HCT116 (cell line): ENCODE measurements around the gene C1orf146. TPM values are rescaled to one million over a fixed set of nuclear protein-coding genes. Genes with fewer than 3 reads are reported as not detected.

Experiments used
- ATAC-seq: fragments of 200-7000 bp; cut with Tn5 transposase; 2 replicates; pipeline ENCODE4 v1.9.1; 2020; ENCODE audit warnings: mild to moderate bottlenecking, moderate library complexity
- BruUV-seq: library from RNA; stranded (reverse); fragments of 400-500 nt; replicated peaks from 2 replicates; lab custom pipeline; 2021; lab: Mats Ljungman, UMichigan
- CTCF ChIA-PET: fragments of 300-600 bp; sonication (Branson Sonifier 250); formaldehyde crosslinking; loops from one replicate; lab custom pipeline; 2021; ENCODE audit warnings: antibody characterized with exemption; lab: Charles Lee
- POLR2A ChIA-PET: fragments of 300-600, 350-600 bp; sonication (Branson Sonifier 250); formaldehyde crosslinking; loops from one replicate; lab custom pipeline; 2021; ENCODE audit warnings: antibody characterized with exemption; lab: Charles Lee
- RAD21 ChIA-PET, 2 experiments: fragments of 300-600 bp; sonication (Branson Sonifier 250); formaldehyde crosslinking; loops; one replicate each; lab custom pipeline; 2023; ENCODE audit warnings: low total read pairs in 2 of 2; ENCODE audit not compliant: uncharacterized antibody in 2 of 2, unreplicated experiment in 2 of 2, low non-redundant PET in 1 of 2; lab: Charles Lee
- DNase-seq: peaks from one replicate; pipeline ENCODE4 v3.0.0-alpha.2; 2010; ENCODE audit warnings: low read depth, low spot score
- H2AFZ ChIP-seq: fragments of 200-600 bp; shearing (Covaris generic), sonication (generic); 2 replicates; pipeline ENCODE4 v1.6.1; 2017; ENCODE audit warnings: low read depth, mixed run types, mixed read lengths, antibody characterized with exemption, low read length; ENCODE audit not compliant: poor library complexity, severe bottlenecking
- H3K27ac ChIP-seq: 2 replicates; pipeline ENCODE4 v1.5.1; 2012; ENCODE audit warnings: low read depth, low read length
- H3K27me3 ChIP-seq: fragments of 200-600 bp; sonication (generic); 2 replicates; pipeline ENCODE4 v1.6.1; 2016; ENCODE audit warnings: mixed run types, low read length, mixed read lengths; ENCODE audit not compliant: insufficient read depth
- H3K36me3 ChIP-seq, 2 experiments: fragments of 200-500 bp in 1 of 2; fragments of 200-600 bp in 1 of 2; sonication (Bioruptor generic) in 1 of 2; sonication (generic) in 1 of 2; 2 replicates each; pipeline versions ENCODE4 v1.5.1 to v1.6.1; 2014 to 2016; ENCODE audit warnings: low read length in 2 of 2, inconsistent platforms in 1 of 2, mixed read lengths in 1 of 2, mixed run types in 1 of 2; ENCODE audit not compliant: insufficient read depth in 2 of 2, control insufficient read depth in 1 of 2
- H3K4me1 ChIP-seq, 2 experiments: fragments of 200-600 bp in 1 of 2; sonication (generic) in 1 of 2; 2 replicates each; pipeline versions ENCODE4 v1.5.1 to v1.6.1; 2012 to 2017; ENCODE audit warnings: low read length in 2 of 2, inconsistent platforms in 1 of 2, mild to moderate bottlenecking in 1 of 2, mixed read lengths in 1 of 2, mixed run types in 1 of 2, moderate library complexity in 1 of 2; ENCODE audit not compliant: insufficient read depth in 2 of 2, control insufficient read depth in 1 of 2
- H3K4me2 ChIP-seq: fragments of 200-600 bp; sonication (generic); 2 replicates; pipeline ENCODE4 v1.6.1; 2017; ENCODE audit warnings: mixed run types, low read length, mixed read lengths
- H3K4me3 ChIP-seq, 2 experiments: fragments of 200-600 bp in 1 of 2; sonication (generic) in 1 of 2; replicated peaks in 1 of 2; 2 replicates each; pipeline ENCODE4 v1.5.1; 2011 to 2016; ENCODE audit warnings: low read length in 2 of 2, control low read depth in 1 of 2, low read depth in 1 of 2, mild to moderate bottlenecking in 1 of 2, mixed read lengths in 1 of 2, mixed run types in 1 of 2
- H3K79me2 ChIP-seq: fragments of 200-600 bp; sonication (generic); 2 replicates; pipeline ENCODE4 v1.6.1; 2017; ENCODE audit warnings: mild to moderate bottlenecking, mixed run types, low read length, moderate library complexity, mixed read lengths; ENCODE audit not compliant: insufficient read depth
- H3K9ac ChIP-seq: fragments of 200-600 bp; sonication (generic); 2 replicates; pipeline ENCODE4 v1.6.1; 2016; ENCODE audit warnings: low read length, mixed read lengths
- H3K9me2 ChIP-seq: fragments of 200-600 bp; sonication (generic), shearing (Covaris generic); 2 replicates; pipeline ENCODE4 v1.6.1; 2017; ENCODE audit warnings: mixed run types, mild to moderate bottlenecking, moderate library complexity; ENCODE audit not compliant: insufficient read depth
- H3K9me3 ChIP-seq, 2 experiments: fragments of 200-500 bp in 1 of 2; fragments of 200-600 bp in 1 of 2; sonication (Bioruptor generic) in 1 of 2; sonication (generic) in 1 of 2; 2 replicates each; pipeline ENCODE4 v1.6.1; 2014 to 2017; ENCODE audit warnings: low read length in 2 of 2, mixed read lengths in 2 of 2, inconsistent platforms in 1 of 2, low read depth in 1 of 2, mild to moderate bottlenecking in 1 of 2, mixed run types in 1 of 2, moderate library complexity in 1 of 2; ENCODE audit not compliant: control insufficient read depth in 1 of 2, insufficient read depth in 1 of 2
- H4K20me1 ChIP-seq: fragments of 200-600 bp; sonication (generic), shearing (Covaris generic); 2 replicates; pipeline ENCODE4 v1.6.1; 2017; ENCODE audit warnings: mixed run types, mild to moderate bottlenecking, moderate library complexity; ENCODE audit not compliant: insufficient read depth
- ATF3 ChIP-seq: IDR thresholded peaks from 2 replicates; pipeline ENCODE4 v1.6.1; 2012
- CBX3 ChIP-seq: IDR thresholded peaks from 2 replicates; pipeline ENCODE4 v1.6.1; 2012; ENCODE audit warnings: low read depth
- CTCF ChIP-seq, 3 experiments: fragments of 200-600 bp in 1 of 3; sonication (generic) in 1 of 3; IDR thresholded peaks in 2 of 3; conservative IDR thresholded peaks in 1 of 3; 2 replicates each; pipeline ENCODE4 v1.5.1; 2012 to 2017; ENCODE audit warnings: low read depth in 2 of 3, low read length in 2 of 3, antibody characterized with exemption in 1 of 3, borderline replicate concordance in 1 of 3, control low read depth in 1 of 3, mild to moderate bottlenecking in 1 of 3, mixed read lengths in 1 of 3, mixed run types in 1 of 3, moderate library complexity in 1 of 3; ENCODE audit not compliant: insufficient read depth in 1 of 3
- EGR1 ChIP-seq: IDR thresholded peaks from 2 replicates; pipeline ENCODE4 v1.6.1; 2012; ENCODE audit warnings: low read depth
- EZH2 ChIP-seq: fragments of 200-600 bp; sonication (generic); IDR thresholded peaks from 2 replicates; pipeline ENCODE4 v1.6.1; 2017; ENCODE audit warnings: antibody characterized with exemption, mixed run types
- EZH2phosphoT487 ChIP-seq: fragments of 200-600 bp; IDR thresholded peaks from 2 replicates; pipeline ENCODE4 v1.6.1; 2018; ENCODE audit warnings: antibody characterized with exemption, borderline replicate concordance
- SIN3A ChIP-seq: IDR thresholded peaks from 2 replicates; pipeline ENCODE4 v1.6.1; 2012; ENCODE audit warnings: low read depth
- SRF ChIP-seq: IDR thresholded peaks from 2 replicates; pipeline ENCODE4 v1.6.1; 2012; ENCODE audit warnings: low read depth
- TCF7L2 ChIP-seq: IDR thresholded peaks from 2 replicates; pipeline ENCODE4 v1.7.0; 2011; ENCODE audit warnings: borderline replicate concordance, inconsistent platforms; ENCODE audit not compliant: insufficient read depth, insufficient read length; ENCODE audit errors: extremely low read depth
- ZBTB33 ChIP-seq: IDR thresholded peaks from 2 replicates; pipeline ENCODE4 v1.6.1; 2011; ENCODE audit warnings: mild to moderate bottlenecking, low read length, moderate library complexity; ENCODE audit not compliant: insufficient replicate concordance; ENCODE audit errors: extremely low read depth
- ZFX ChIP-seq: fragments of 450-650 bp; IDR thresholded peaks from 2 replicates; pipeline ENCODE4 v1.6.1; 2017
- intact Hi-C: fragments of 100-400 bp; cut with micrococcal nuclease; formaldehyde crosslinking; loops from 2 replicates; pipeline ENCODE4 v1.10.0; 2022
- total RNA-seq: library from RNA; stranded (reverse); gene quantifications from one replicate; pipeline ENCODE4 v1.2.1, GENCODE V29; 2021; ENCODE audit not compliant: unreplicated experiment

The C1orf146 gene
- total RNA-seq, 1 experiment from 2014 or later = not detected

- Histone ChIP-seq H2AFZ (no peak overlapping the region), H3K4me1 (no peaks in the 10 kb centered on the region), H3K4me3 (no peak overlapping the region), H3K79me2 (no peaks in the 10 kb centered on the region), H3K27ac (no peak overlapping the region), H3K9ac (no peak overlapping the region), H3K9me3 (no peaks in the 10 kb centered on the region), H3K36me3 (no peaks in the 10 kb centered on the region), H3K4me2 (no peak overlapping the region), H3K9me2 (no peaks in the 10 kb centered on the region), H4K20me1 (no peaks in the 10 kb centered on the region), H3K27me3 (no peaks in the 10 kb centered on the region)
- ChIA-PET CTCF (no interaction called here), RAD21 (no interaction called here), POLR2A (no interaction called here)
- BruUV-seq = no TSS peak
- no peak for TF ChIP-seq CTCF (IDR thresholded peaks at IDR 0.05 in 2 of 3, conservative IDR thresholded peaks at IDR 0.05 in 1 of 3; ENCODE audit: borderline replicate concordance in 1 of 3, insufficient read depth in 1 of 3, low read depth in 2 of 3, low read length in 2 of 3)
- TF ChIP-seq ZFX = no peak
- TF ChIP-seq ATF3 = no peak
- TF ChIP-seq EZH2phosphoT487 = no peak
- TF ChIP-seq SRF = no peak
- TF ChIP-seq SIN3A = no peak
- TF ChIP-seq ZBTB33 = no peak
- TF ChIP-seq TCF7L2 = no peak
- no peak for TF ChIP-seq CBX3
- TF ChIP-seq EGR1 = no peak
- no peak for TF ChIP-seq EZH2
- ATAC-seq (no peak), DNase-seq (no peak)
- intact Hi-C loops = no loop called here
Observed at GRCh38 chr1:92168657-92169056, 49.1 kb upstream of the C1orf146 start.
